ENCODE measurements around the gene RASSF6.

The RASSF6 gene

GRCh38 chr4:73621357-73621756, 1.1 kb upstream of the RASSF6 start:
- H3K9me3 Mint-ChIP-seq: no peaks in the 10 kb centered on the region
- no peaks in the 10 kb centered on the region for H3K4me1 Mint-ChIP-seq
- H3K27ac Mint-ChIP-seq: no peak overlapping the region
- no peak overlapping the region for H3K4me3 Mint-ChIP-seq
- H3K36me3 Mint-ChIP-seq: no peaks in the 10 kb centered on the region
- peaks cover 10% of the 10 kb centered on the region for H3K27me3 Mint-ChIP-seq

- no peaks in the 10 kb centered on the region for H3K36me3 Mint-ChIP-seq
- H3K27me3 Mint-ChIP-seq: peaks cover 10% of the 10 kb centered on the region
- H3K27ac Mint-ChIP-seq: no peak overlapping the region
- H3K9me3 Mint-ChIP-seq: no peaks in the 10 kb centered on the region
- H3K4me1 Mint-ChIP-seq: no peaks in the 10 kb centered on the region
- H3K4me3 Mint-ChIP-seq: no peak overlapping the region
These were observed 890 bp downstream of the RASSF6 start for GRCh38 chr4:73619346-73619745.

DNA sequence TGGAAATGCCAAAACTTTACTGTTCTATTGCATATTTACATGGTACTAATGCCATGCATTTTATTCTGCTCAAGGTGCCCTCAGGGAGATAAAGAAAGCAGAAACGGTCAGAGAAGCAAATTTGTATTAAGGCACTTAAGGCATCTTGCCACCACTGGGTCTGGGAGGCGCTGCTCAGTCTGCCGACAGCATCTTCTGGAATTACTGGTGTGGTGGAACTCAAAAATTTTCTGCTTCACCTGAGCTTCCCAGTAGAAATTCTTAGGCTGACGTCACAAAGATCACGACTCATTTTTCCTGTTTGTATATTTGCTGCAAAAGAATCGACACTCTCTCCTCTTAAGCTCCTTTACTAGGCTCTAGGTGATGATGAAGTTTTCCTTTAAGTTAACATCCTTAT, 3.0 kb downstream of the RASSF6 start:
- Mint-ChIP-seq H3K36me3 (no peaks in the 10 kb centered on the region), H3K4me1 (no peaks in the 10 kb centered on the region), H3K4me3 (no peak overlapping the region), H3K9me3 (no peaks in the 10 kb centered on the region), H3K27ac (no peak overlapping the region), H3K27me3 (peaks cover 10% of the 10 kb centered on the region)

DNA sequence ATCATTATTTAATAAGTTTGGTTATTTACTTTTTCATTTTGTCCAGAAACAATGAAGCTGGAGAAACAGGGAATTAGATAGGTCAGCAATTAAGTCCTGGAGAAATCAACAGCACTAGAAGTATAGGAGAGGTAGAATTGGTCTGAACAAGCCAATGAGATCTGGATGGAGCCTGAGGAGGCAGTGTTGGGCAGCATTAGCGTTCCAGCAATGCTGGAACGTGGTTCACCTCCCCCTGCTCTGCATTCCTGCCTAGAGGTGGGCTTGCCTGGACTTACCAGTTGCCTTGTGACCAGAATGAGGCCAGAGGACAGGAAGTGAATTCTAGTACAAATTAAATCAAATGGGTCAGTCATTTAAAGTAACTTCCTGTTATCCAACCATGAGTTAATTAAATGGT, 4.6 kb downstream of the RASSF6 start:
- Mint-ChIP-seq H3K27me3 (peaks cover 8% of the 10 kb centered on the region), H3K27ac (no peak overlapping the region), H3K4me3 (no peak overlapping the region), H3K9me3 (no peaks in the 10 kb centered on the region), H3K4me1 (no peaks in the 10 kb centered on the region), H3K36me3 (no peaks in the 10 kb centered on the region)

DNA sequence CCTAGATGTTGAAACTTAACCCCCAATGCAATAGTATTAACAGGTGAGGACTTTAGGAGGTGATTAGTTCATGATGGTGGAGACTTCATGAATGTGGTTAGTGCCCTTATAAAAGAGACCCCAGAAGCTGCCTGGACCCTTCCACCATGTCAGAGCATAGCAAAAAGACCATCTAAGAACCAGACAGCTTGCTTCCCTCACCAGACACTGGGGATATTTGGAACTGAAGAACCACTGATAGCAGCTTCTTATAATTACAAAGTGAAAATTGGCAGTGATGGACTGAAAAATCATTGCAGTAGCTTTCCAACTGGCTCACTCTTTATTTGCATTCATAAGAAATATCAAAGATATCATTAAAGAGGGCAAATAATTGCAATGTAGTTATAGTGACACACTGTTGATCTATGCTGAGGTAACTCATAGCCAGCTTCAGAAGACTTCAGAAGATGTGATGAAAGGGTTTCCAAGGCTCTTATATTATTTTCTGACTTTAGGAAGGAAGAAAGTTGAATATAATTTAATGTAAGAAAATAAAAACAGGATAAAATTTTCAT, 5.8 kb downstream of the RASSF6 start:
- H3K9me3 Mint-ChIP-seq: no peaks in the 10 kb centered on the region
- no peak overlapping the region for H3K27ac Mint-ChIP-seq
- H3K27me3 Mint-ChIP-seq: peaks cover 4% of the 10 kb centered on the region
- no peaks in the 10 kb centered on the region for H3K4me1 Mint-ChIP-seq
- no peaks in the 10 kb centered on the region for H3K36me3 Mint-ChIP-seq
- no peak overlapping the region for H3K4me3 Mint-ChIP-seq

- Mint-ChIP-seq H3K4me1 (no peaks in the 10 kb centered on the region), H3K27me3 (peaks cover 1% of the 10 kb centered on the region), H3K27ac (no peak overlapping the region), H3K4me3 (no peak overlapping the region), H3K36me3 (no peaks in the 10 kb centered on the region), H3K9me3 (no peaks in the 10 kb centered on the region)
These were observed 7.1 kb downstream of the RASSF6 start for GRCh38 chr4:73613130-73613529.

DNA sequence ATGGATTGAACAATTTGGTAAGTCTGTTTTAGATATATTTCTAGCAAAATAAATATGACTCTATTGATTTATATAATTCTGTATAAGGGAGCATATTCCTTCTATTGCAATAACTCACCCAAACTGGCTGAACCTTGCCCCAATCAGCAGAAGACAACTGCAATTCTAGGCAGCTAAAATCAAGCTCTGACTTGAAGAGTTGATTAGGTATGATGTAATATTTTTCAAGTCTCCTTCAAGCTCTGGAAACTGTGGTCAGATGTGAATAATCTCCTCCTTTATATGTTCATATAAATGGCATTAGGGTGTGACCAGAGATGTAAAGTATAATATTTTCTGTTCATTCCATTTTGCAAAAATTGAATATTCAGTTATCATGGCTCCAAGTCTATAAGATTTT, 8.2 kb downstream of the RASSF6 start:
- H3K36me3 Mint-ChIP-seq: no peaks in the 10 kb centered on the region
- no peak overlapping the region for H3K27ac Mint-ChIP-seq
- H3K9me3 Mint-ChIP-seq: no peaks in the 10 kb centered on the region
- H3K4me3 Mint-ChIP-seq: no peak overlapping the region
- H3K4me1 Mint-ChIP-seq: peaks cover 3% of the 10 kb centered on the region
- peaks cover 1% of the 10 kb centered on the region for H3K27me3 Mint-ChIP-seq

DNA sequence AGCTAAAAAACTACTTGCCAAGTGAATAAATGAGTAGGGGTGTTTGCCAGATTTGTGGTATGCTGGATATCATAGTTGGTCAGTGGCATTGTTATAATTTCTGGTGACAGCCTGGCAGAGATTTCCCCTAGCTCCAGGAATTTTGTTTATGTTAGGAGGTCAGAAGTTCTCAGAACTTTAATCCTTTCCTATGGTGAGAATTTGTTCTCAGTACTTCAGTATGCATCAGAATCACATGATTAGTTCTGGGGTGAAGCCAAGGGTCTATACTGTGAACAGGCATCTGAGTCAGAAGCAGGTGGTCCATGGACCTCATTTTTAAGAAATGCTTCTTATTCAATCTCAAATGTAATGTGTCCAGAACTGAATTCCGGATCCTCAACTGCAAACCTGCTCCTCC, 10.5 kb downstream of the RASSF6 start:
- Mint-ChIP-seq H3K4me1 (peaks cover 8% of the 10 kb centered on the region), H3K4me3 (no peak overlapping the region), H3K9me3 (no peaks in the 10 kb centered on the region), H3K27me3 (peaks cover 1% of the 10 kb centered on the region), H3K27ac (no peak overlapping the region), H3K36me3 (no peaks in the 10 kb centered on the region)

- Mint-ChIP-seq H3K9me3 (no peaks in the 10 kb centered on the region), H3K4me3 (no peak overlapping the region), H3K27ac (no peak overlapping the region), H3K36me3 (no peaks in the 10 kb centered on the region), H3K27me3 (peaks cover 1% of the 10 kb centered on the region), H3K4me1 (peaks cover 8% of the 10 kb centered on the region)
These were observed 11.3 kb downstream of the RASSF6 start for GRCh38 chr4:73608689-73609594.

DNA sequence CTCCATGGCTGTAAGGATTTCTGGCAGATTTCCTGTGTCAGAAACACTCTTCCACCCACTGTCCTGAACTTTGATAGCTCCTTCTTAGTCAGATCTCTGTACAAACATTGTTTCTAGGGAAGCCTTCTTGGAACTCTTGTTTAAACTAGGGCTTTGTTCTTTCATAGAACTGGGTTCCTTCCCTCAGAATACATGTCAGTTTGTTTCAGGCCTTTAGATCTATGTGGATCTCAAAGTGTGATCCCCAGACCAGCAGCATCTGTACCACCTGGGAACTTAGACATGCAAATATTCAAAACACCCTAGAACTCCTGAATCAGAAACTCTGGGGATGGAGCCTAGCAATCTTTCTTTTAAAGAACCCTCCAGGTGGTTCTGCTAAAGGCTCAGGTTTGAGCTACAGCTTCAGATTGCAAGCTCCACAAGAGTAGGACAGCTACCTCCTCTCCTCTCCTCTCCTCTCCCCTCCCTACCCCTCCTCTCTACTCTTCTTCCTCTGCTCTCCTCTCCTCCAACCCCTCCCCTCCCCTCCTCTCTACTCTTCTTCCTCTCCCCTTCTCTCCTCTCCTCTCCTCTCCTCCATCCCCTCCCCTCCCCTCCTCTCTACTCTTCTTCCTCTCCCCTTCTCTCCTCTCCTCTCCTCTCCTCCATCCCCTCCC, 12.7 kb downstream of the RASSF6 start:
- Mint-ChIP-seq H3K27me3 (peaks cover 1% of the 10 kb centered on the region), H3K36me3 (no peaks in the 10 kb centered on the region), H3K4me1 (peaks cover 8% of the 10 kb centered on the region), H3K27ac (no peak overlapping the region), H3K4me3 (no peak overlapping the region), H3K9me3 (no peaks in the 10 kb centered on the region)

- Mint-ChIP-seq H3K27me3 (peaks cover 1% of the 10 kb centered on the region), H3K4me1 (peaks cover 8% of the 10 kb centered on the region), H3K9me3 (no peaks in the 10 kb centered on the region), H3K36me3 (no peaks in the 10 kb centered on the region), H3K27ac (no peak overlapping the region), H3K4me3 (no peak overlapping the region)
These were observed 13.7 kb downstream of the RASSF6 start for GRCh38 chr4:73606465-73606974.

GRCh38 chr4:73603854-73604584, 16.2 kb downstream of the RASSF6 start:
- Mint-ChIP-seq H3K4me1 (peaks cover 8% of the 10 kb centered on the region), H3K4me3 (no peak overlapping the region), H3K36me3 (no peaks in the 10 kb centered on the region), H3K9me3 (no peaks in the 10 kb centered on the region), H3K27ac (no peak overlapping the region), H3K27me3 (no peaks in the 10 kb centered on the region)

- Mint-ChIP-seq H3K9me3 (no peaks in the 10 kb centered on the region), H3K4me3 (no peak overlapping the region), H3K4me1 (peaks cover 8% of the 10 kb centered on the region), H3K27ac (no peak overlapping the region), H3K36me3 (no peaks in the 10 kb centered on the region), H3K27me3 (no peaks in the 10 kb centered on the region)
These were observed 16.9 kb downstream of the RASSF6 start for GRCh38 chr4:73603271-73603710.

- Mint-ChIP-seq H3K4me3 (no peak overlapping the region), H3K4me1 (no peaks in the 10 kb centered on the region), H3K27me3 (no peaks in the 10 kb centered on the region), H3K36me3 (no peaks in the 10 kb centered on the region), H3K9me3 (no peaks in the 10 kb centered on the region), H3K27ac (no peak overlapping the region)
These were observed 19.3 kb downstream of the RASSF6 start for GRCh38 chr4:73600954-73601353.

GRCh38 chr4:73599182-73599581, 21.1 kb downstream of the RASSF6 start:
- H3K36me3 Mint-ChIP-seq: no peaks in the 10 kb centered on the region
- H3K4me1 Mint-ChIP-seq: no peaks in the 10 kb centered on the region
- H3K27me3 Mint-ChIP-seq: no peaks in the 10 kb centered on the region
- H3K4me3 Mint-ChIP-seq: no peak overlapping the region
- no peak overlapping the region for H3K27ac Mint-ChIP-seq
- no peaks in the 10 kb centered on the region for H3K9me3 Mint-ChIP-seq
